Pulmonary artery endothelial cell (primary cell): ENCODE measurements around the gene ALK. TPM values are rescaled to one million over a fixed set of nuclear protein-coding genes. Genes with fewer than 3 reads are reported as not detected.

ENCODE experiments used
- DNase-seq: peaks from one replicate; pipeline ENCODE4 v3.0.0-alpha.2; 2011; ENCODE audit warnings: low read depth, low spot score
- total RNA-seq: library from RNA; depleted of rRNA; stranded (reverse); fragments of >200 nt; gene quantifications from 2 replicates; pipeline ENCODE4 v1.2.3, GENCODE V29; 2014

ALK gene
- total RNA-seq, 1 donor from 2014 or later, result not detected

DNA sequence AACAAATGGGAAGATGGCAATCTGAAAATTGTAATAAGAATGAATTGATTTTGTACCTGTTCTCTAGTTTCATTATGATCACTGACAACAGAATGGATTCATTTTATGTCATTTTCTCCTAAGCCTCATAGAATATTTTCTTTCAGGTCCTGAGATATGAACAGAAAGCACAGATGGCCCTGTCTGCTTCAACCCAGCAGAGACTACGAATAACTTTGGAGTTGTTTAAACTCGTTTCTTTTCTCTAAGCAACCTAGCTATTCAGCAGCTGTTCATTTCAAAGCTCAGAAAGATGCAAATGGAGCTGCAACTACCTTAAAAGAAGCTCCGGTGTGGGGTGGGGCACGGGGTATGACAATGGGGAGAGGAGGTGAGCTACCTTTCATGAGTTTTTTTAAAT lies 124.9 kb downstream of the ALK start:
- DNase-seq, result no peak

DNA sequence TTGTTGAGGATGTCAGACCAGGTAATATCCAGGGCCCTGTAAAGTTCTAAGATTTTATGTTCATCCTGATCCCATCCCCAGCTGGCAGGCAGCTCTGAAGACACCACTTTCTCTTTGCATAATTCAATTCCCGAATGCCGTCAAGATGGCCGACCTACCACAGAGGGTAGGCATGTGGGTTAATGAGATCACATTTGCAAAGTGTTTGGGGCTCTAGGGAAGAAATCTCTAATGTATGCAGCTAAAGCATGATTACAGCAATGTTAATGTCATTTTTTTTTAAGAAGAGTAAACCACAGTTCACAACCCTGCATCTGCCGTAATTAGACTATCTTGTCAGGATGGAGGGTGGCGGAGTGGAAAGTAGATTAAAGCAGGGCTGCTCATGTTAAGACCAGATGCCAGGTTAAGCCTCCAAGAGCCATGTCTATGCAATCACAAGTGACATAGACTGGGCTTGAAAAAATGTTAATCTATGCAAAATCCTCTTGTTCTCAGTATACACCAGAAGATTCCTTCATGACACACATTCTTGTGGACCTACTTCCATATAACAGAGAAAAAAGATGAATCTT lies 131.4 kb downstream of the ALK start:
- DNase-seq, result no peak

DNA sequence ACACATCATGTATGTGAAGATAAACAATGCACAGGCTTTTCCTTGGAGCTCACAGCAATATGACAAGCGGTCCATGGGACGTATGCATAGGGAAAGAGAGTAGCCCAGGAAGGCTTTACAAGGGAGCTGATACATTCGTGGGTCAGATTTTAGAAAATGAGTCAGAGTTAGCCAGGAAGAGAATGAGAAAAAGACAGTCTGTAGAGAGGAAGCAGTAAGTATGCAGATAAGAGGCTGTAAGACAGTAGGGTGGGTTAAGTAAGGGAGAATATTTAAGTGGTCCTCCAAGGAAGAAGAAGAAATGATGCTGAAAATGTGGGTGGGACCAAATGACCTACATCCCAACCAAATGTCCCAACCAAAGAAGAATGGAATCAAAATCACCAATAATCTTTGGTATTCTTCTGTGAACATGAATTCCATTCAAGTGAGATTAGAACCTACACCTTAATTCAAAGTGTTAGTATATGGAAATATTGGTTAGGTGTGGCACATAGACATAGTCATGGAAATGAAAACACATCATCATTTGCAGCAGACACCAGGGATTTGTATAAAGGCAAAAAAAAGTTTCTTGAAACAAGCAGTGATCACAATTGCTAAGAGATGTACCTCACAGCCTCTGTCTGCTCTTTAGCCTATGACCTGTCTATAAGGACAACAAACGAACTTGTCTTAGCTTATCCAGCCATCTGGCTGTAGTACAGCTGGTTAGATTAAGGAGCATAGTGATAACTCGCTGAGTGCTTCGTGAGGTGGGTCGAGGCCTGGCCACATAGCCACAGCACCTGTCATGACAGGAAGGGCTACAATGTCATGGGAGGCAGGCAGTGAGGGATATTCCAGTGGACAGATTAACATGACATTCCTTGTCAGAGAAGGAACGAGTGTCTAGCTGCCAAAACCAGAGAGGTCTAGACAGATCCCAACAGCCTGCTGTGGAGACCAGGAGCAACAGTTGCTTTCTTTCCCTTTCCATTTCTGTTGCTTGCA lies 133.6 kb downstream of the ALK start:
- no peak for DNase-seq

DNA sequence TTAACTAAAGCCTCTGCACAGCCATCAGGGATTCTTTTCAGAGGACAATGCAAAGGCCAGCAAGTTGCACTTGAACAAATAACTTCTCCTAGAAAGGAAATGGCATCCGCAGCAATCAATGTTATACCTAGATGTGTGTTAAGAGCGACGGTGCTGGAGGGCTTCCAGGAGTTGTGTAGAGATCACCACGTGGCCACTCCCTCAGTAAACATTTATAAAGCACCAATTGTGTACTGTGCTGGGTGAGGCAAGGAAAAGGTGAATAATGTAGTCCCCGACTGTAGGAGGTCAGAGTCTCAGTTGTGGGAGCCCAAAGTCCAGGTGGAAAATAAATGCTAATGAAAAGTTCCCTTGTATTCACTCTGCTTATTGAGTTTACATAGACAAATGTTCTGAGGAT lies 135.0 kb downstream of the ALK start:
- no peak for DNase-seq

DNA sequence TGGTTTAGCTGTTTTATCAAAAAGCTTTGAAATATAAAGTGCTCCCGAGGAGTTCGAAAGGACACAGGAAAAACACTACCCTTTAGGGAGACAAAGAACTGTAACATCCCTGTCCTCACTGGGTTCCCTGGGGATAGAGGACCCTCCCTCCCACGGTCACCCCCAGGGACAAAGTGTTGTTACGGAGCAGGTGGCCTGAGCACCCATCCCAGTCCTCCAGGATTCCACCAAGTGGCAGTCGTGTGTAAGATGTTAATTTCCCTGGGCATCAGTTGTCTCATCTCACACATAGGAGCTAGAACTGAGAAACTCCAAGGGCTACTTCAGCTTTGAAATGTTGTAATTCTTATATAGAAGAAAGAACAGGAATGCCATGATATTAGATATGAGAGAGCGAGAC lies 137.7 kb downstream of the ALK start:
- no peak for DNase-seq

DNA sequence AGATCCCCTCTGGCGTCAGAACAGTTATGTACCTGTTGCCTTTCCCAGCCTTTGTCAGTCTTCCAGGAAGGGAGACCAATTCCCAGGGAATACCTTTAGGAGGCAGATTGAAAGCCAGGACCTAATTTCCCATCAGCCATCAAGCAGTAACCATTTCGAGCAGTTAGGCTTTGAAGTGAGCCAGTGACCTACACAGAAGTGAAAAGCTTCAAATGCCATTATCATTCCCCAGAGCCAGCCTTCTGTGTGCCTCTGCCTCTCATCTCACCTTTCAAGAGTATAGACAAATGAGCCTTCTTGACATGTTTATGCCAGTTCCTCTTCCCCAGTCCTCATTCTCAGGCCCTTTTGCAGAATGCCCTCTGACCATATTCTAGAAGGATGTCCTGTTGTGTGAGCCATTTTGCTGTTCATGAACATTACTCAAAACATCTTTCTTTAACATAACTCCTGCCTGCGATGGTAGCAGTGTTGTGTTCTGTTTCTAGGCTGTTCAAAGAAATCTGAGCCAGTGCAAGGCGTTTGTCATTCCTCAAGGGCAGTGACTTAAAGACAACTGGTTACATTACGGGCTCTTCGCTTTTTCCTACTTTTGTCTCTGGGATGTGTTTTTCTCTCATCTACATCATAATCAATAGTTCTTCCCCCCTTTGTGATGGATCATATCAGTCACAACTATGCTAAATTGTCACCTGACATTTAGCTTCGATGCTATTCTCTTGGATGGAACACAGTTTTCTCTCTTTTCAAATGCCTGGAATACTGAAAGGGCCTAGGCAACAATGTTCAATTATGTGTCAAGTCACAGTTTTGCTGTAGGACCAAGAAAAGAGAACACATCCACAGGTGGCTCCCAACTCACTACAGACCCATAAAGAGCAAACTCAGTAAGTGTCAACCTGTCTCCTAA lies 138.6 kb downstream of the ALK start:
- DNase-seq, result no peak

DNA sequence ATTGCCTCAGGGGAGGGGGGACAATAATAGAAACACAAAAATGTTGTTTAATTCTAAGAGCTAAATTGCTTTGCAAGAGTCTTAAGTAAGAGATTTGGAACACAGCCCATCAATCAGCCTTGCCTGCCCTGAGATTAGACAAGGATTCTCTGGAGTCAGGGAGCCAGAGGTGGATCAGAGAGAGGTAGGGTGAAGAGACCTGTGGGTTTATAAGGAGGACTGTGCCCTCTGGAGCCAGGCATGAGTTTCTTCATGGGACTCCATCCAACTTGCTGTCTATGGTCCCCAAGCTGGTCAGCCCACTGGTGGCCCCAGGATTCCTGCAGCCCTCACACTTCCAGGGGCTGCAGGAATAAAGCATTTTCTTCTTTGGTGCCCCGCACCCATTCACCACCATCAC lies 139.3 kb downstream of the ALK start:
- no peak for DNase-seq

DNA sequence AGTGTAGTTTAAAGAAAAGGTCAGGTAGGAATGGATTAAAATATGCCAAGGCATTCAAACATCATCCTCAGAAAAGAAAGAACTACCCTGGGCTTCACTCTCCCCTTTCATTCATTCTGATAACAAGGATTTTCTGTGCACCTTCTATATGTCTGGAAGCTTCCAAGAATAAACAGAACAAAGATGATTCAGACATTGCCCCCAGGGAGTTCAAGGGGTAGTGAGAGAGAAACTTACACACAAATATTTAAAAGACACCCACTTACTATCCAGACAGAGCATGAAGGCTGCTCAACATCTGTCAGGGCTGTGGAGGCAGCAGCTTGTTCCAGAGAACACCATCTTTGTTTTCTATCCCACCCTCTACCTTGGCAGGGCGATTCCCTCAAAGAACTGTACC lies 140.5 kb downstream of the ALK start:
- no peak for DNase-seq

DNA sequence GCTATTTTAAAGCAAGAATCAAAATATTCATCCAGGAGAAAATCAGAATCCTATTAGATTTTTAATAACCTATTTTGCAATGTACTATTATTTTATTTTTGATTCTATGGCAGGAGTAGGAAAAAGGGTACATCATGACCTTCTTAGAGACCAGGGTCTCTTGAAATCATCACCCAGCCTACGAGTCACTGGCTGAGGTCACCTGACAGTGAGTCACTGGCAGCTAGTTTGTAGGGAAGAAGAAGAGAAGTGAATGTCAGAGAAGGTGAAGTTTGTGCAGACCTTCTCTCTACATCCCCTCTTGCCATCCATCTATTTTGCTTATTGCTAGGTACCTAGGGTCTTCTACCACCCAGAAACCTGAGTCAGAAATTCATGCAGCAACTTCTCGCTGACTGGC lies 144.2 kb downstream of the ALK start:
- DNase-seq, result no peak

DNA sequence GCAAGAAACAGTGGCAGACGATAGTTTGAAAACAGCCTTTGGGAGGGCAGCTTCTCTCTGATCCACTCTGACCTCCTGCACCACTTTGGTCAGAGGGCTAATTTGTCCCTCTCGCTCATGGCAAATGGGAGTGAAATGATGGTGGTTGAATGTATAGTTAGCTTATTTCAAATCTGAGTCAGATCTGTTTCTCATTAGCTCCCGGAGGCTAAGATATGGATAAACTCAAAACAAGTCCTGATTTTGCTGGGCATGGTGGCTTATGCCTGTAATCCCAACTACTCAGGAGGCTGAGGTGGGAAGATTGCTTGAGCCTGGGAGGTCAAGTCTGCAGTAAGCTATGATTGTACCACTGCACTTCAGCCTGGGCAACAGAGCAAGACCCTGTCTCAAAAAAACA lies 145.0 kb downstream of the ALK start:
- DNase-seq, result no peak

DNA sequence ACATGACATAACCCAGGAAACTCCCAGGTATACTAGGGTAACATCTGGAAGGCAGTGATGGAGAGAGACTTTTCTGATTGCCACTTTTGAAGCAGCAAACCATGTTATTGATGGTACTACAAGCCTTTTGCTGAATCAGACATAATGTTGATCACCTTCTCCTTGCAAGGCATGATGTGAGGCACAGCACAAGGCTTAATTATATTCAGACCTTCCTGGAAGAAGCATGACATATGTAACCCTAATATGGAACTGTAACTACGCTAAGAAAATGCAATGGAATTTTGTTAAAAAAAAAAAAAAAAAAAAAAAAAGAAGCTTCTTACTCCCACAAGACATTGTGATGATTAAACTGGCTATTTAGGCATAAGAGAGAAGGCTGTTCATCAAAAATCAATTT lies 145.4 kb downstream of the ALK start:
- no peak for DNase-seq

DNA sequence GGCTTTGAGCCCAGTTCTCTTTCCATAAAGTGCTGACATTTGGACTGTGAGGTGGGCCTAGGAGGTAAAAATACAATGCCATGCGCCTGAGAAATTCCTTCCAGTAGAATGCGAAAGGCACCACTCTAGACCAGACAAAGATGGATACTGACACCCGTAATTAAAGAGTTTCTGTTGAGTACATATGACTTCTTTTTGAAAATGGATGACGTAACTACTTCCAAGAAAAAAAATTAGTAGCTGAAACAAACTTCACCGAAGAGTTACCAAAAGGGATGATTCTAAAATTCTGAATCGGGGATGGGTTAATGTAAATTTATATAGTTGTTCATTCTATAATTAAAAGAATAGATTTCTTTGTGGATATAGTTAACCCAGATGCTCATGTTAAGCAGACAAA lies 146.8 kb downstream of the ALK start:
- no peak for DNase-seq

DNA sequence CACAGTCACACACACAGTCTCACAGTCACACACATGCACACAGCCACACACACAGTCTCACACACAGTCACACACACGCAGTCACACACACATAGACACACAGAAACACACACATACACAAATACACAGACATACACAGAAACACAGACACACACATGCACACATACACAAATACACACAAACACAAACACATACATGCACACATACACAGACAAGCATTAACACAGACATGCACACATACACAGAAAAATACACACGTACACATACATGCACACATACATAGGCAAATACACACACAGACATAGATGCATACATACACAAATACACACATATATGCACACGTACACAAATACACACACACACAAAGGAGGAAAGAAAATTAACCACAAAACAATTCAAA lies 150.5 kb downstream of the ALK start:
- DNase-seq, result no peak

DNA sequence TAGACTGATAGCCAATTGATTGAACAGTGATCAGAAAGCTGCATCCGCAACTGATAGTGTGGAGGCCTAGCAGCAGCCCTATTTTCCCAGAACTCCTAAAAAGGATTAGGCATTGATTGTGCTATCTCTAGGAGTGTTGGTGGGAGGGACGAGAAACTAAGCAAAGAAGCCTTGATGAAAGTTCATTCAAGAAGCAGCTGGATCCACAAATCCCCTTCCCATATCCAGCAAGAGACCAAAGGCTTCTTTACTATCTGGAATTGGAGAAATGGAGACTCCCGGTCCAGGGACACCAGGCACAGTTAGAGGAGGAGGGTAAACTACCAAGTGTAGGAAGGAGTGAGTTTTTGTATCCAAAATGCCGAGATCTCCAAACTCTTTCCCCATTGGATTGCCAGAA lies 151.5 kb downstream of the ALK start:
- DNase-seq, result no peak

DNA sequence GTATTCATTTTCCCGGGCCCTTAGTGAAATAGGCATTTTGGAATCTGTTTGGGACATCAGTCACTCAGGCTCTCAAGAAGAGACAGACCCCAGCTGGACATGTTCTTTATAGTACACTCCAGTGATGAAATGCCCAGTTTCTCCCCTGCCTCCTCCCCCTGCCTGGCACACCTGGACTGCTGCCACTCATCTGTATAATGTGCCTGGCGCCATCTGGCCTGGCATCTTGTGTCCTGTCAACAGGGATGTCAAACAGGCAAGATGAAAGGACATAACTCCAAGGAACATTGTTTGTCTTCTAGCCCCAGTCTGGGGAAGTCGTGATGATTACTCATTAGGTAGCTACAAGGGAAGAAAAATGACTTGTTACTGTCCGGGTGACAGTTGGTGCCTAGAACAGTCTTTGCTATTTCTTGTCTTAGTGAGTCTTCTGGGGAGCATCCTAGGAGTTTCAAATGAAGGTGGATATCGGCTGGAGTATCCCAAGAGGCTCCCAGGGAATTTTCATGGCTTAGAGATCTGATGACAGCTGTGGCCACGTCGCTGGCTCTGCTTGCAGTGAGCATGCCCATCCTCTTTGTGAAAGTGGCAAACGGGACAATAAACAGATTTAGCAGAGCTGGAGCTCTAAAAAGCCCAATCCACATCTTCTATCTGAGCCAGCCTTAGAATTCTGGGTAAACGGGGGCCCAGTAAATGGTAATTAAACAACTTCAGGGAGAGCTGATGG lies 153.6 kb downstream of the ALK start:
- DNase-seq, result no peak

DNA sequence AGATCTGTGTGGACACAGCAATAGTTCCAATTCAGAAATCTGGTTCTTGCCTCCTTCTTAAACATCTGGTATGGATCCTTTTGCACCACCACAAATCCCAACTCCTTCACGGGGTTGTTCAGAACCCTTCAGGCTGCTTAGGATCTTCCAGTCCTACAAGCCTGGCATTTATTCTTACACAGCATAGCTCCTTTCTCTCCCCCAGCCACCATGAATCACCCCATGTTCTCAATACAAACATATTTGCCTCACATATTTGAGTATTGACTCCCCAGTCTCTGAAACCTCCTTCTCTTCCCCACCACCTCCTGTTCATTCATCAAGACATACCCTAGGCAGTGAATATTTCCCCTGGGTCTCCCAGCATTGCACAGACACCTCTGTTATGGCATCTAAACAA lies 155.2 kb downstream of the ALK start:
- no peak for DNase-seq

DNA sequence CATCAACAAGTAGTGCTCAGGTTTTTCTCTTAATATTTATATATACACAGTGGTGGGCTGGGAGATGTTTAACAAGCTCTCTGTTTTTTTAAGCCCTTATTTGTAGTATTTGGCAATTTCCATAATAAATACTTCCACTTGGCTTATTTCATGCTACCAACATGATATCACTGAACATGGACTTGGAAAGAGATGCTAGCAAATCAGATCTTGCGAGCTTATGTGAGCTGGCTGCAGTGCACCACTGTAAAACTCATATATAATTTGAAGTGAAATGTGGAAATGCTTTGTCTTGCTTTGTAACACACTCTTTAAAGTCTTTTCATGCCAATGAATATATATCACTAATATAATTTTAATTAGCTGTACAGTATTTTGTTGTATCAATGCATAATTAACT lies 155.7 kb downstream of the ALK start:
- no peak for DNase-seq

DNA sequence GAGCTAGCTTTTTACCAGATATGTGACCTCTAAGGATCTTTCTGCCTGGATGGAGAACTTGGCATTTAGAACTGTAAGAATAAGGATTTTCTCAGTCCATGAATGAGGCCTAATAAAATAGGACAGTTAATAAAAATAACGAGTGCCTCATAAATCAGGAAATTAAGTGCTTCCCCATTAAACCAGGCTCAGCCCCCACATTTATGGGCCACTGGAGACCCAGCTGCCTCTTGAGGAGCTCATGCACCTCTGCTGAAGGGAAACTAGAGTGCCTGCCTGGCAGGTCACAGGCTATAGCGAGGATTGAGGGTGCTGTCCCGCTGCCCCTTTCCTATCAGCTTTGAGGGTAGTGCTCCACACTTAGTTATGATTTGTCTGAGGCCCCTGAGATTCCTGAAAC lies 158.0 kb downstream of the ALK start:
- DNase-seq, result no peak

DNA sequence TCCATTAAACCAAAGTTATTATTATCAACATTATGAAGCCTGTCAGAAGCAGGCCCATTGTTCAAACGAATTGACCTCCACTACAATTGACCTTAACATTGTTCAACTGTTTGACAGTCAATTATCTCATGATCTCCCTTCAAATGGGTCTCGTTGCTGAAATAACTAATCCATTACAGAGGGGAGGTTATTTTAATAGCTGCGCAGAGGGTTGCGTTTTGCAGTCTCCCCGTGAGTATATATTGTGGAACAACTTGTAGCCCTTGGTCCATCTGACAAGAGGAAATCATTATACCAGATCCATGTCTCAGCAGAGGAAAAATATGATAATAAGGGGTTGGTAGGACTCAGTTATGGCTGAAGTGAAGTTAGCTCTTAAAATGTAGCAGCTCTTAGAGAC lies 159.1 kb downstream of the ALK start:
- no peak for DNase-seq

DNA sequence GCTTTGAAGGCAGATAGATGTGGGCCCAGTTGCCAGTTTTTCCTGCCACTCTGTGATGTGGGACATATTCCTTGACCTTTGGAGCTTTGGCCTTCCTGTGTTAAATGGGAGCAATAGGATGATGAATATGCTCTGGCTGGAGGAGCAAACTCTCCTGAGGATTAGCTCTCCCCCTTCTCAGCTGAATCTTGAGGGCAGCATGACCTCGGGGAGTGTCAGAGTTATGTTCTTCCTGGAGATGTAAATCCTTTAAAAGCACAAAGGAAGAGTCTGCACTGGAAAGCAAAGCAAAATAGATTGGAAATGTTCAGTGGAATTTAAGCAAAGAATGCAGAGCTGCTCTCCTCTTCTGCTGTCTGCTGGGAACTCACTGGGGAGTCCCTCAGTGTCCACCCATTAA lies 160.1 kb downstream of the ALK start:
- DNase-seq, result no peak

DNA sequence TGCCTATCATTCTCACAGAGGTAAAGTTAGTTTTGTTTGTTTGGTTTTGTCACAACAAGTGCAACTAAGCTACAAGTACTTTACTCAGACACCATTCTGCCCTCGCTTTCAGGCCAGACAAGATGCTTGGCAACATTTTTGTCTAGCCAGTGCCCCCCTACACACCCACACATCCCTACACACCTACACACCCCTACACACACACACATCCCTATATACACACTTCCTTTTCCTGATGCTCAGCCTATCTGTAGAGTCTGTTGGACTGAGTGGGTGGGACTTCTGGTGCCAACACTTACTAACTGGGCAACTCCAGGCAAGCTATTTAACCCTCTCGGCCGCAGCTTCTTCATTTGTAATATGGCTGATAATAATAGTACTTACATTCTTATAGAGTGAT lies 161.4 kb downstream of the ALK start:
- DNase-seq, result no peak
